Measurements from ENCODE around the gene ENOPH1. TPM values are rescaled to one million over a fixed set of nuclear protein-coding genes. Genes with fewer than 3 reads are reported as not detected.

Gene ENOPH1
- total and polyA plus RNA-seq, 2 of the 13 experiments (the other 11 are each of a cell fraction or from before 2014, with no cell fraction given) = 15.5 to 64.3 TPM

DNA sequence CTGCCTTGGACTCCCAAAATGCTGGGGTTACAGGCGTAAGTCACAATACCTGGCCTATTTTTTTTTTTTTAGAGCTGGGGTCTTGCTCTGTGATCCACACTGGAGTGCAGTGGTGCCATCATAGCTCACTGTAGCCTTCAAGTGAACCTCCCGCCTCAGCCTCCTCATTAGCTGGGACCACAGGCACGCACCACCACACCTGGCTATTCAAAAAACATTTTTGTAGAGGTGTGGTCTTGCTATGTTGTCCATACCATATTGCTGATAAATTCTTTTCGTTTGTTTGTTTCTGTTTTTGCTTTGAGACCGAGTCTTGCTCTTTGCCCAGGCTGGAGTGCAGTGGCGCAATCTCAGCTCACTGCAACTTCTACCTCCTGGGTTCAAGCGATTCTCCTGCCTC lies 21.6 kb downstream of the ENOPH1 start:
- 97% methylated on average over 7 of the region's 7 CpGs for WGBS (ENCODE audit: low lambda C conversion rate)
- intact Hi-C loops (cut with micrococcal nuclease; ENCODE audit: unreplicated experiment) = no loop called here
- Histone ChIP-seq H3K27ac (ENCODE audit: extremely low read length, insufficient read depth, low read length) (no peak overlapping the region), H3K36me3 (replicated peaks in 1 of 2; ENCODE audit: control insufficient read depth in 1 of 2, insufficient read depth in 2 of 2, low read length in 2 of 2) (peaks cover 12 to 62% of the 10 kb centered on the region in 2 experiments), H3K27me3 (ENCODE audit: control insufficient read depth in 1 of 2, insufficient read depth in 2 of 2, low read length in 2 of 2) (no peaks in the 10 kb centered on the region), H3K9me3 (ENCODE audit: low read length) (no peaks in the 10 kb centered on the region), H4K20me1 (ENCODE audit: insufficient read depth, low read length) (no peaks in the 10 kb centered on the region), H3K4me1 (ENCODE audit: insufficient read depth, low read length) (no peaks in the 10 kb centered on the region), H3K4me2 (ENCODE audit: low read depth, low read length) (no peak overlapping the region), H3K79me2 (ENCODE audit: insufficient read depth, low read length) (peaks cover 5% of the 10 kb centered on the region), H3K4me3 (replicated peaks in 1 of 3; ENCODE audit: insufficient read depth in 1 of 3, low read depth in 2 of 3, low read length in 3 of 3) (no peak overlapping the region), H3K9ac (ENCODE audit: insufficient read depth, low read depth, low read length) (no peak overlapping the region), H2AFZ (ENCODE audit: low read length) (no peak overlapping the region)
- ATAC-seq (no peak), FAIRE-seq (no peak), DNase-seq (ENCODE audit: low spot score) (no peak)
- BruUV-seq (replicated peaks) = no TSS peak
- ChIA-PET CTCF (ENCODE audit: low intra/inter-chr PET ratio, low total read pairs) (no interaction called here), POLR2A (no interaction called here)
- TF ChIP-seq ZMYM4 (CRISPR knock-in tag; IDR thresholded peaks at IDR 0.05) (no peak), ZSCAN12 (CRISPR knock-in tag; IDR thresholded peaks at IDR 0.05) (no peak), ZNF451 (CRISPR knock-in tag; IDR thresholded peaks at IDR 0.05) (no peak), NR2F6 (IDR thresholded peaks at IDR 0.05) (no peak), NR2F6 (CRISPR knock-in tag; IDR thresholded peaks at IDR 0.05) (no peak), ZNF660 (CRISPR knock-in tag; IDR thresholded peaks at IDR 0.05; ENCODE audit: borderline replicate concordance, low read depth) (no peak)
- TF ChIP-seq, protein P1, sequence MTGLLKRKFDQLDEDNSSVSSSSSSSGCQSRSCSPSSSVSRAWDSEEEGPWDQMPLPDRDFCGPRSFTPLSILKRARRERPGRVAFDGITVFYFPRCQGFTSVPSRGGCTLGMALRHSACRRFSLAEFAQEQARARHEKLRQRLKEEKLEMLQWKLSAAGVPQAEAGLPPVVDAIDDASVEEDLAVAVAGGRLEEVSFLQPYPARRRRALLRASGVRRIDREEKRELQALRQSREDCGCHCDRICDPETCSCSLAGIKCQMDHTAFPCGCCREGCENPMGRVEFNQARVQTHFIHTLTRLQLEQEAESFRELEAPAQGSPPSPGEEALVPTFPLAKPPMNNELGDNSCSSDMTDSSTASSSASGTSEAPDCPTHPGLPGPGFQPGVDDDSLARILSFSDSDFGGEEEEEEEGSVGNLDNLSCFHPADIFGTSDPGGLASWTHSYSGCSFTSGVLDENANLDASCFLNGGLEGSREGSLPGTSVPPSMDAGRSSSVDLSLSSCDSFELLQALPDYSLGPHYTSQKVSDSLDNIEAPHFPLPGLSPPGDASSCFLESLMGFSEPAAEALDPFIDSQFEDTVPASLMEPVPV (CRISPR knock-in tag; IDR thresholded peaks at IDR 0.05) = no peak
- TF ChIP-seq, protein P2, sequence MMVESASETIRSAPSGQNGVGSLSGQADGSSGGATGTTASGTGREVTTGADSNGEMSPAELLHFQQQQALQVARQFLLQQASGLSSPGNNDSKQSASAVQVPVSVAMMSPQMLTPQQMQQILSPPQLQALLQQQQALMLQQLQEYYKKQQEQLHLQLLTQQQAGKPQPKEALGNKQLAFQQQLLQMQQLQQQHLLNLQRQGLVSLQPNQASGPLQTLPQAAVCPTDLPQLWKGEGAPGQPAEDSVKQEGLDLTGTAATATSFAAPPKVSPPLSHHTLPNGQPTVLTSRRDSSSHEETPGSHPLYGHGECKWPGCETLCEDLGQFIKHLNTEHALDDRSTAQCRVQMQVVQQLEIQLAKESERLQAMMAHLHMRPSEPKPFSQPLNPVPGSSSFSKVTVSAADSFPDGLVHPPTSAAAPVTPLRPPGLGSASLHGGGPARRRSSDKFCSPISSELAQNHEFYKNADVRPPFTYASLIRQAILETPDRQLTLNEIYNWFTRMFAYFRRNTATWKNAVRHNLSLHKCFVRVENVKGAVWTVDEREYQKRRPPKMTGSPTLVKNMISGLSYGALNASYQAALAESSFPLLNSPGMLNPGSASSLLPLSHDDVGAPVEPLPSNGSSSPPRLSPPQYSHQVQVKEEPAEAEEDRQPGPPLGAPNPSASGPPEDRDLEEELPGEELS (CRISPR knock-in tag; IDR thresholded peaks at IDR 0.05) = no peak
- TF ChIP-seq, protein P3, sequence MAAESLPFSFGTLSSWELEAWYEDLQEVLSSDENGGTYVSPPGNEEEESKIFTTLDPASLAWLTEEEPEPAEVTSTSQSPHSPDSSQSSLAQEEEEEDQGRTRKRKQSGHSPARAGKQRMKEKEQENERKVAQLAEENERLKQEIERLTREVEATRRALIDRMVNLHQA (CRISPR knock-in tag; IDR thresholded peaks at IDR 0.05) = no peak
- in situ Hi-C loops (cut with HindIII; ENCODE audit: extremely low pct_ligation_motif_present, low pct_unique_long_range_greater_than_20kb) = no loop called here
